Measurements from ENCODE around the gene DAAM1.

DAAM1 gene

GRCh38 chr14:59202031-59202430 lies 13.6 kb downstream of the DAAM1 start:
- Mint-ChIP-seq H3K4me3 (no peak overlapping the region), H3K27ac (no peak overlapping the region)

GRCh38 chr14:59204305-59204704 lies 15.8 kb downstream of the DAAM1 start:
- Mint-ChIP-seq H3K27me3 (no peaks in the 10 kb centered on the region), H3K36me3 (peaks cover 2% of the 10 kb centered on the region), H3K9me3 (no peaks in the 10 kb centered on the region), H3K4me3 (no peak overlapping the region), H3K27ac (no peak overlapping the region), H3K4me1 (peaks cover 7% of the 10 kb centered on the region)

More at GRCh38 chr14:59202031-59202430, 13.6 kb downstream of the DAAM1 start:
- Mint-ChIP-seq H3K4me1 (peaks cover 7% of the 10 kb centered on the region), H3K9me3 (no peaks in the 10 kb centered on the region), H3K27me3 (no peaks in the 10 kb centered on the region), H3K36me3 (no peaks in the 10 kb centered on the region)

GRCh38 chr14:59206892-59207291 lies 18.4 kb downstream of the DAAM1 start:
- peaks cover 5% of the 10 kb centered on the region for H3K4me1 Mint-ChIP-seq
- H3K36me3 Mint-ChIP-seq: peaks cover 4% of the 10 kb centered on the region
- H3K4me3 Mint-ChIP-seq: no peak overlapping the region
- H3K27ac Mint-ChIP-seq: no peak overlapping the region
- no peaks in the 10 kb centered on the region for H3K9me3 Mint-ChIP-seq
- H3K27me3 Mint-ChIP-seq: no peaks in the 10 kb centered on the region

- Mint-ChIP-seq H3K4me3 (no peak overlapping the region), H3K27ac (no peak overlapping the region), H3K36me3 (peaks cover 4% of the 10 kb centered on the region), H3K4me1 (peaks cover 3% of the 10 kb centered on the region), H3K9me3 (no peaks in the 10 kb centered on the region), H3K27me3 (no peaks in the 10 kb centered on the region)
These were observed 19.1 kb downstream of the DAAM1 start for GRCh38 chr14:59207506-59207933.

GRCh38 chr14:59208224-59208814 lies 19.9 kb downstream of the DAAM1 start:
- Mint-ChIP-seq H3K36me3 (peaks cover 4% of the 10 kb centered on the region), H3K4me1 (peaks cover 3% of the 10 kb centered on the region), H3K27ac (no peak overlapping the region), H3K9me3 (no peaks in the 10 kb centered on the region), H3K4me3 (no peak overlapping the region), H3K27me3 (no peaks in the 10 kb centered on the region)

GRCh38 chr14:59208954-59209353 lies 20.5 kb downstream of the DAAM1 start:
- peaks cover 3% of the 10 kb centered on the region for H3K4me1 Mint-ChIP-seq
- H3K36me3 Mint-ChIP-seq: peaks cover 4% of the 10 kb centered on the region
- H3K9me3 Mint-ChIP-seq: no peaks in the 10 kb centered on the region
- no peak overlapping the region for H3K4me3 Mint-ChIP-seq
- H3K27me3 Mint-ChIP-seq: no peaks in the 10 kb centered on the region
- no peak overlapping the region for H3K27ac Mint-ChIP-seq

GRCh38 chr14:59210621-59211020 lies 22.2 kb downstream of the DAAM1 start:
- H3K36me3 Mint-ChIP-seq: peaks cover 4% of the 10 kb centered on the region
- no peaks in the 10 kb centered on the region for H3K4me1 Mint-ChIP-seq
- no peaks in the 10 kb centered on the region for H3K9me3 Mint-ChIP-seq
- no peak overlapping the region for H3K27ac Mint-ChIP-seq
- H3K4me3 Mint-ChIP-seq: no peak overlapping the region
- no peaks in the 10 kb centered on the region for H3K27me3 Mint-ChIP-seq

GRCh38 chr14:59213368-59214315 lies 25.2 kb downstream of the DAAM1 start:
- Mint-ChIP-seq H3K9me3 (no peaks in the 10 kb centered on the region), H3K27me3 (no peaks in the 10 kb centered on the region), H3K4me1 (no peaks in the 10 kb centered on the region), H3K36me3 (peaks cover 2% of the 10 kb centered on the region), H3K4me3 (no peak overlapping the region), H3K27ac (no peak overlapping the region)

- Mint-ChIP-seq H3K36me3 (peaks cover 2% of the 10 kb centered on the region), H3K27me3 (no peaks in the 10 kb centered on the region), H3K4me3 (no peak overlapping the region), H3K4me1 (peaks cover 3% of the 10 kb centered on the region), H3K27ac (no peak overlapping the region), H3K9me3 (no peaks in the 10 kb centered on the region)
These were observed 26.3 kb downstream of the DAAM1 start for GRCh38 chr14:59214702-59215302.

GRCh38 chr14:59215322-59215721 lies 26.9 kb downstream of the DAAM1 start:
- peaks cover 2% of the 10 kb centered on the region for H3K36me3 Mint-ChIP-seq
- no peak overlapping the region for H3K4me3 Mint-ChIP-seq
- no peaks in the 10 kb centered on the region for H3K9me3 Mint-ChIP-seq
- no peak overlapping the region for H3K27ac Mint-ChIP-seq
- peaks cover 3% of the 10 kb centered on the region for H3K4me1 Mint-ChIP-seq
- H3K27me3 Mint-ChIP-seq: no peaks in the 10 kb centered on the region

GRCh38 chr14:59215757-59216156 lies 27.3 kb downstream of the DAAM1 start:
- no peaks in the 10 kb centered on the region for H3K9me3 Mint-ChIP-seq
- H3K27me3 Mint-ChIP-seq: no peaks in the 10 kb centered on the region
- H3K36me3 Mint-ChIP-seq: peaks cover 2% of the 10 kb centered on the region
- H3K27ac Mint-ChIP-seq: no peak overlapping the region
- H3K4me3 Mint-ChIP-seq: no peak overlapping the region
- peaks cover 3% of the 10 kb centered on the region for H3K4me1 Mint-ChIP-seq

- Mint-ChIP-seq H3K27ac (no peak overlapping the region), H3K36me3 (peaks cover 3% of the 10 kb centered on the region), H3K27me3 (no peaks in the 10 kb centered on the region), H3K4me1 (peaks cover 3% of the 10 kb centered on the region), H3K9me3 (no peaks in the 10 kb centered on the region), H3K4me3 (no peak overlapping the region)
These were observed 28.5 kb downstream of the DAAM1 start for GRCh38 chr14:59217011-59217410.

- H3K36me3 Mint-ChIP-seq: peaks cover 7% of the 10 kb centered on the region
- H3K27me3 Mint-ChIP-seq: no peaks in the 10 kb centered on the region
- H3K4me3 Mint-ChIP-seq: no peak overlapping the region
- H3K27ac Mint-ChIP-seq: no peak overlapping the region
- no peaks in the 10 kb centered on the region for H3K9me3 Mint-ChIP-seq
- peaks cover 3% of the 10 kb centered on the region for H3K4me1 Mint-ChIP-seq
These were observed 33.1 kb downstream of the DAAM1 start for GRCh38 chr14:59221568-59221967.

- H3K4me1 Mint-ChIP-seq: peaks cover 15% of the 10 kb centered on the region
- H3K9me3 Mint-ChIP-seq: no peaks in the 10 kb centered on the region
- no peak overlapping the region for H3K4me3 Mint-ChIP-seq
- peaks cover 9% of the 10 kb centered on the region for H3K36me3 Mint-ChIP-seq
- H3K27ac Mint-ChIP-seq: no peak overlapping the region
- H3K27me3 Mint-ChIP-seq: no peaks in the 10 kb centered on the region
These were observed 35.9 kb downstream of the DAAM1 start for GRCh38 chr14:59224341-59224740.

- Mint-ChIP-seq H3K9me3 (no peaks in the 10 kb centered on the region), H3K27me3 (no peaks in the 10 kb centered on the region), H3K4me3 (no peak overlapping the region), H3K36me3 (peaks cover 7% of the 10 kb centered on the region), H3K4me1 (peaks cover 20% of the 10 kb centered on the region), H3K27ac (no peak overlapping the region)
These were observed 36.8 kb downstream of the DAAM1 start for GRCh38 chr14:59225281-59225680.

- Mint-ChIP-seq H3K27ac (no peak overlapping the region), H3K4me3 (no peak overlapping the region), H3K36me3 (peaks cover 2% of the 10 kb centered on the region), H3K27me3 (no peaks in the 10 kb centered on the region), H3K9me3 (no peaks in the 10 kb centered on the region), H3K4me1 (peaks cover 20% of the 10 kb centered on the region)
These were observed 40.0 kb downstream of the DAAM1 start for GRCh38 chr14:59228421-59228820.

Measured in activated naive CD4-positive, alpha-beta T cell treated with anti-CD3 and anti-CD28 coated beads, Interleukin-2, amount 50 U/mL, for 24 hours (primary cell).